ENCODE data around the gene CDH13.

CDH13 gene

DNA sequence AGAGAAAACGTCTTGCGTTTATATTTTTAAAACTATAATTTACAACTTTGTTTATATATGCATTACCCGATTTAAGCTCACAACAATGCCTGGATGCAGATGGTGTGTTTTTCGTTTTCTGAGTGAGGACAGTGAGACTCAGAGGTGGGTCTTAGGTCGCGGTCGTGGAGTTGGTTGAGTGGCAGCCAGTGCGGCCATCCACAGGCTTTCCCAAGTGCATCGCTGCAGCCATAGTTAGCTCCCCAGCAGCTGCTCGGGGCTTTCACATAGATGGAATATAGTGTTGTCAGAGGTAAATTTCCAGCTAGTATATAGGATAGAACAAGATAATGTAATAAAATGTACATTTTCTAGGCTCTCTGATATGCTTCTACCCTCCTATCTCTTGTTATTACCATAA is 417.8 kb downstream of the CDH13 start:
- no peak for DNase-seq (ENCODE audit: low read depth, low spot score)

DNA sequence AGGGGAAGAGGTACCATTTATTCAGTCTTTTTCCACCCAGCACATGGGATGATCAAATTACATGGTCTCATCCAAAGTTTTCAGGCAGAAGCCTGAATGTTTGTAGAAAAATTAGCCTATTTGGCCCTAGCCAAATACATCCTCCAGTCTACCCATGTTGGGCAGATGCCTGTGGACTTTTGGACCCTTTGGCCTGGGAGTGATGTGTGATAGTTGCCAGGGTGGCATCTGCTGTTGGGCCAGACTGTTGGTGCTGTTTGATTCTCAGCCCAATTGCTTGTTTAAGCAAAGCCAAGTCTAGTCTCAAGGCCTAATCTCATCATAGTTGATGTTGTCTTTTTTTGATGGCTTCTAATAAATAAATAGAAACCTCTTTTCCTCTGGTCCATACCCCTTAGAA is 419.0 kb downstream of the CDH13 start:
- no peak for DNase-seq (ENCODE audit: low read depth, low spot score)

- DNase-seq (ENCODE audit: low read depth, low spot score) = no peak
These were observed 419.9 kb downstream of the CDH13 start for GRCh38 chr16:83046664-83047063.

- DNase-seq (ENCODE audit: low read depth, low spot score) = no peak
These were observed 424.7 kb downstream of the CDH13 start for GRCh38 chr16:83051451-83051850.

DNA sequence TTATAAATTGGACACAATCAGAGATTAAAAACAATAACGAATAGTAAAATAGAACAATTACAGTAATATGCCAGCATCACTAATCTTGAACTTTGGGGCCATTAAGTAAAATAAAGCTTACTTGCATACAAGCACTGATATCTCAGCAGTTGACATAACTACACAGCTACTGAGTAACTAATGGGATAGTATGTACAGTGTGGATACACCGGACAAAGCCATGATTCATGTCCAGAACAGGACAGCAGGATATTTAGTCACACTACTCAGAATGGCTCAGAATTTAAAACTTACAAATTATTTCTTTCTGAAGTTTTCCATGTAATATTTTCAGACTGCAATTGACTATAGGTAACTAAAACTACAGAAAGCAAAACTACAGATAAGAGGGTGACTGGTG is 427.5 kb downstream of the CDH13 start:
- DNase-seq (ENCODE audit: low read depth, low spot score) = no peak

DNA sequence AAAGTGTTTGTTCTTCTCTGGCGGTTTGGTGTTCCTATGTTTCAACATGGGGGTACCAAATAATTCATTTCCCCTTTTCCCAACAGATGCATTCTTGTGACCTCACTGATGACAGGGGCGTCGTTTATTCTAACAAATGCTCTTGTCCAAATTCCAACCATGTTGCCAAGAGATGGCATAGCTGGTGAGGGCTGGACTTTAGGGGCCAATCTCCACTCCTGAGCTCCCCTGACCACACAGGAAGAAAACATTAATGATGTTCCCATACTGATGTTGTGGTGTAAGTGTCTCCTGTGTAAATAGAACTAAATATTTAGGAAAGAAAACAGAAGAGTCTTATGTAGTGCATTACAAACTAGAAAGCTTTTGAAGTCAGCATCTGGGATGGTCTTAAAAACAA is 431.6 kb downstream of the CDH13 start:
- DNase-seq (ENCODE audit: low read depth, low spot score) = no peak

GRCh38 chr16:83059237-83059636 is 432.5 kb downstream of the CDH13 start:
- DNase-seq (ENCODE audit: low read depth, low spot score) = no peak

GRCh38 chr16:83066011-83066410 is 439.2 kb downstream of the CDH13 start:
- DNase-seq (ENCODE audit: low read depth, low spot score) = no peak

DNA sequence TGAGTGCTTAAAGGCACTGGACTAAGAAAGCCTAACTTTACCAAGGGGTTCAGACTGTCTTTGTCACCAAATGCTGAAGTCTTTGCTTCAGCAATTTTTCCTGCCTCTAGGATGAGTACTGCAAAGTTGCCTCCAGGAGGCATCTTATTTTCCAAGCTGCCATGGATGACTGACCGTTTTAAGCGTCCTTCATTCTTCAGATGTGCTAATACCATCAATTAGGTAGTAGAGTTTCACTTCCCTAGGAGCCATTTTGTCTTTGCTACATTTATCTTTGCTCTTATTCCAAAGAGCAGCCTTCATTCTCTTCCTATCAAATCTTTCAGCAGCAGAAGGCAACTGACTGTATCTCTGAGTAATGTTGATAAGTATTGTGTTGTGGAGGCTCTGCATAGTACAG is 440.1 kb downstream of the CDH13 start:
- DNase-seq (ENCODE audit: low read depth, low spot score) = no peak

- DNase-seq (ENCODE audit: low read depth, low spot score) = no peak
These were observed 441.9 kb downstream of the CDH13 start for GRCh38 chr16:83068686-83069085.

DNA sequence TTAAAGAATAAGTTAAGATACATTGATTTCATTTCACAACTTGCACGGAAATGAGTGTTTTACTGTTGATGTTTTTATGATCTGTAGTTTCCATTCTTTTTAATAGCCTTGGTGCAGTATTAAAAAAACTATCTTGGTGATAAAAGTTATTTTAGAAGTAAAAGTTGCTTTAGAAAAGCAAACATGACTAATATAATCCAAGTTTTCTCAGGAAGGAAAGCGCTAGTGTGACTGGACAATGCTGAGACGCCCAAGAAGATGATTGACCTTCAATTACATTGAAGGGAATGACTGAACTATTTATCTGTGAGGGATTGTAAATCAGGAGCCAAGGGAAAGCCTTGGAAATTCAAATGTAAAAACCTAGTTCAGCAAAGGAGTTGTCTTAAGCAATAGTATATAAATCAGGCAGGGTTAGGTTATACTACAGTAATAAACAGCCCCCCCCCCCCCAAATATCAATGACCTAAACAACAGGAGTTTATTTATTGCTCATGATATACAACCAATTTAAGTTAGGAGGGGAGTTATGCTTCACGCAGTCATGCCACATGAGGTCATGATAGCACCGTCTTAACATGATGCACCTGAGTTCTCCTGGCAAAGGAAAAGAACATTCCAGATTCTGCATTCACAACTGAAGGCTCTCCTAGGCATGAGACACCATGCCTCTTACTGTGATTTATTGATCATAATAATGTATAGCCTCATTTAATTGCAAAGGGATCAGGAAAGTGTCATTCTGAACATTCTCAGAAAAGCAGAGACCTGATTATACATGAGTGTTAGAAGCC is 443.8 kb downstream of the CDH13 start:
- DNase-seq (ENCODE audit: low read depth, low spot score) = no peak

DNA sequence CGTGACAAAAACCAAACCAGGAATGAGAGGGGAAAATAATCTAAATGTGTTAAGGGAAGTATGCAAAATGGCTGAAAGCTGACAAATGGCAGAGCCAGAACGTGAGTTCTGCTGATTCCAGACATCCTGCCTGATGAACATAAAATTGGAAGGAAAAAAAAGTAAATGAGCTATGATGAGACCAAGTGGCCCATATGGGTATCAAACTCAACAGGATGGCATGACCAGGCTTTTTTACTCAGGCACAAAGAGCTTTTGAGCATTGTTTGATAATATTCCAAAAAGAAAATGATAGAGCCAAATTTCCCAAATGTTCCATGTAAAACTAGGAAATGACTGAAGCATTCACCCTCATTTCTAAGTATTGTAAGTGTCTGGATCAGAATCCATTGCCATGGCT is 449.2 kb downstream of the CDH13 start:
- DNase-seq (ENCODE audit: low read depth, low spot score) = no peak

- DNase-seq (ENCODE audit: low read depth, low spot score) = no peak
These were observed 456.6 kb downstream of the CDH13 start for GRCh38 chr16:83083361-83083760.

DNA sequence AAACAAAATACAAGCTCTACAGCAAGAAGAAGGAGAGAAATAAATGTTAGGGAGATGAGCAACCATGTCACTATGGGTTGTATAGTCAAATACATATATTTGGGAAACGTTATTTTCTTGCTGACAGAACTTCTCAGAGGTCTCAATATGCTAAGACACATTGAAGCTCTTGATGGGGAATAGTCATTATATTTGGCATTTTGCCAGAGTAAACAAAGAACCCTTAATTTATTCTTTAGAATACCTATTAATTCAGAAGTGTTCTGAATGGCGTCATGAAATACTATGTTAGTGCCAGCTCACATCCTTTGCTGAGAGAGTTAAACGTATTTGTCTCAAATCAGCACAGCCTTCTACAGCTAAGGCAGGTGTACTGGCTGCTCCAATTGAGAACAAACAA is 458.9 kb downstream of the CDH13 start:
- DNase-seq (ENCODE audit: low read depth, low spot score) = no peak

DNA sequence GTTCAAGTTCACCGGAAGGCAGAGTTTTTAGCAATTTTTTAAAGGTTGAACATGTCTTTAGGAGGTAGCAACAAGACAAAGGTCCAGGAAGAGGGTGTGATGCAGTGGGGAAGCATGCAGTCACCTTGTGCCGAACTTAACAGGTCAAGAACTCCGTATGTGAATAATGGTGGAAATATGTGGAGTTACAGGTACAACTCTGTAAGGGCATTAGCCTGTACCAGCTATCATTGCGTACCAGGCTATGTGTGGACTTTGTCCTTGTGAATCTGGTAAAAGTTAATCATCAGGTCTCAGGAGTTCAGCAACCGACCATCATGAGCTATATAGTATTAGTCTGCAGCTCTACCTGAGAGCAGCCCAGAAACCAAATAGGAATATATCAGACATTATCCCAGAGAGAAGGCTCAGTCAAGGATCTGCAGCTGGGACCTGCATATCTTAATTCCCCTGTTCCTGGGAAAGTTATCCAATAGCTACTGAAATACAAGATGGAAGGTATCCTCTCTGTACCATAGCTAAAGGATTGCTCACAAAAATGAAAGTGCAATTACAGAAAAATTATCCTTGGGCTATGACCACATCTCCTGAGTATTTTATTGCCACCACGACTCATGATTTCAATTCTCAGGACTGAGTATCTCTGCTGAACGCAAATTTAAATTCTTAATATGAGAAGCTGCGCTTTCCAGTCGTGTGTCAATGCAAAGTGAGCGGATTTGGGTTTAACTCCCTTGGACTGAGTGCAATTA is 469.3 kb downstream of the CDH13 start:
- DNase-seq (ENCODE audit: low read depth, low spot score) = no peak

DNA sequence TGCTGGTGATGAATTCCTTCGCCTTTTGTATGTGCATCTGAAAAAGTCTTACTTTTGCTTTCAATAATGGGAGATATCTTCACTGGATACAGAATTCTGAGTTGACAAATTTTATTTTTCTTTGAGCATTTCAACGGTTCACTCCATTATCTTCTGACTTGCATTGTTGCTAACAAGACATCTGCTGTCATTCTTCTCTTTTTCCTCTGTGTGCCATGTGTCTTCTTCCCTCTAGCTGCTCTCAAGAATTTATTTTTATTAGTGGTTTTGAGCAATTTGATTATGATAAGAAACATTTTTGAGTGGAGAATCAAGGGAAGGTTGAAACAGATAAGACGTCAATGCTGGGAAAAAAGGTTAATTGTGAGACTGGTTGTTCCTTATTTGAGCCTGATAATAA is 471.8 kb downstream of the CDH13 start:
- DNase-seq (ENCODE audit: low read depth, low spot score) = no peak

- no peak for DNase-seq (ENCODE audit: low read depth, low spot score)
These were observed 473.9 kb downstream of the CDH13 start for GRCh38 chr16:83100679-83101078.

DNA sequence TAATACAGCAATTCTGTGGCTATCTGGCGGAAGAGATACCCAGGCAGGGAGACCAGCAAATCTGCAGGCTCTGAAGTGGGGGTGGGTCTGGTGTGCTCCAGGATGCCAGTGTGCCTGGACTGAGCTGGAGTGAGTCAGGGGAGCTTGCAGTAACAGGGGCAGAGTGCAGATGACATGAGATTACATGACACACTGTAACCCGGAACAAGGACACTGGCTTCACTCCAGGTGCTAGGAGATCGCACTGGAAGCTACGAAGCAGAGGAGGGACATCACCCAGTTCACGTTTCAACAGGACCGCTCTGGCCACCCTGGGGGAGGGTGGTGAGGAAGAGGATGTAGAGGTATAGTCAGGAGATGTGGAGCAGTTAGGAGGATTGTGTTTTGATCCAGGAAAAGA is 475.6 kb downstream of the CDH13 start:
- no peak for DNase-seq (ENCODE audit: low read depth, low spot score)

- DNase-seq (ENCODE audit: low read depth, low spot score) = no peak
These were observed 478.7 kb downstream of the CDH13 start for GRCh38 chr16:83105279-83106077.

GRCh38 chr16:83109490-83110125 is 482.8 kb downstream of the CDH13 start:
- no peak for DNase-seq (ENCODE audit: low read depth, low spot score)

DNA sequence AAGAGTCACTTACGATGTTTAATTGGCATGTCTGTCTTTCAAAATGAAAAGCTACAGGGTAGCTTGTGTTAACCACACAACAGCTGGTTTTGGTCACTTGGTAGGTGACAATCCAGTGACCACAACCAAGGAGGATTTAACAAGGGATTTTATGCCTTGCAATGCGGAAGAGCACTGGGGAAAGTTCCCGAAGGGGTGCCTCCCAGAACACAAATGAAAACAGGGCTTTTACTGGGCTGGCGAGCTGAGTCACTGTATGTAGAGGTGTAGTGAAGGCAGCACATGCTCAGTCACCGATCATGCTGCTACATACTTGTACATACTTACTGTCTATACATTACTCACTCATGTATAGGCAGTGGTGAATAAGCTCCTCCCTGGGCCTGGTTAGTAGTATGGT is 483.5 kb downstream of the CDH13 start:
- no peak for DNase-seq (ENCODE audit: low read depth, low spot score)

DNA sequence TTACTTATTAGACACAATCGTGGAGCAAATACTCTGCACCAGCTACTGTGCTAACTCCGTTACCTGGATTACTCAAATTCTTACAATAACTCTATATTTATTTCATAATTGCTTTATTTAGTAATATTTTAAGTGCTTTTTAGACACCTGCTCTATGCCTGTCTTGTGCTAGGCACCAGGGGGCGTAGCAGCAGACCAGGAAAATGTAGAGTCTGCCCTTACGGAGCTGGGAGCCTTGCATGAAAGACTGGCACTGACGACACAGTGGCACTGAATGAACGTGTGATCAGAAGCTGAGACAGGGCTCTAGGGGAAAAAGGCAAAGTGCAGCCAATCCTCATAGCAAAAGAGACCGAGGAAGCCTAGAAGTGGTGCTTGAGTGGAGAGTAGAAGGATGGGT is 486.5 kb downstream of the CDH13 start:
- DNase-seq (ENCODE audit: low read depth, low spot score) = no peak

All from brain pericyte (primary cell).